GM13977 (cell line): ENCODE data around the gene TET1.
A peak's percentile ranks its signal among the peaks of the same experiment; 100 is the strongest.

Source experiments
- DNase-seq: peaks from one replicate; pipeline ENCODE4 v3.0.0; 2012; ENCODE audit warnings: low spot score
- CTCF ChIP-seq: IDR thresholded peaks from 2 replicates; pipeline ENCODE4 v1.5.1; 2012; ENCODE audit warnings: mild to moderate bottlenecking, control low read depth; ENCODE audit not compliant: insufficient read depth; ENCODE audit errors: extremely low read depth, missing control alignments
- in situ Hi-C: fragments of 300-500 bp; cut with MboI; formaldehyde crosslinking; loops from one replicate; pipeline ENCODE4 v1.12.0; 2022; ENCODE audit warnings: low sequenced_read_pairs, low pct_unique_long_range_greater_than_20kb, mixed read lengths, inconsistent platforms; ENCODE audit not compliant: unreplicated experiment

Gene TET1

GRCh38 chr10:68559251-68559650, 886 bp upstream of the TET1 start:
- no peak for DNase-seq
- in situ Hi-C loops = no loop called here
- no peak for TF ChIP-seq CTCF

GRCh38 chr10:68559841-68560185, 324 bp upstream of the TET1 start:
- TF ChIP-seq CTCF = no peak
- in situ Hi-C loops = no loop called here
- no peak for DNase-seq

GRCh38 chr10:68560943-68561864, 1.1 kb downstream of the TET1 start:
- DNase-seq = peak; percentile 50
- TF ChIP-seq CTCF = no peak
- in situ Hi-C loops = no loop called here

GRCh38 chr10:68561865-68562649, 1.9 kb downstream of the TET1 start:
- in situ Hi-C loops = no loop called here
- no peak for TF ChIP-seq CTCF

GRCh38 chr10:68562661-68563570, 2.8 kb downstream of the TET1 start:
- DNase-seq = peak; percentile 30
- no peak for TF ChIP-seq CTCF
- in situ Hi-C loops = no loop called here

More at GRCh38 chr10:68561865-68562649, 1.9 kb downstream of the TET1 start:
- DNase-seq = peak; percentile 36

GRCh38 chr10:68564712-68565111, 4.6 kb downstream of the TET1 start:
- in situ Hi-C loops = no loop called here
- no peak for DNase-seq
- TF ChIP-seq CTCF = no peak
